ENCODE data around the gene GSDMA. TPM values are rescaled to one million over a fixed set of nuclear protein-coding genes. Genes with fewer than 3 reads are reported as not detected.

Gene GSDMA
- total RNA-seq, 2 donors from 2014 or later: 1.2 TPM; not detected in 1

DNA sequence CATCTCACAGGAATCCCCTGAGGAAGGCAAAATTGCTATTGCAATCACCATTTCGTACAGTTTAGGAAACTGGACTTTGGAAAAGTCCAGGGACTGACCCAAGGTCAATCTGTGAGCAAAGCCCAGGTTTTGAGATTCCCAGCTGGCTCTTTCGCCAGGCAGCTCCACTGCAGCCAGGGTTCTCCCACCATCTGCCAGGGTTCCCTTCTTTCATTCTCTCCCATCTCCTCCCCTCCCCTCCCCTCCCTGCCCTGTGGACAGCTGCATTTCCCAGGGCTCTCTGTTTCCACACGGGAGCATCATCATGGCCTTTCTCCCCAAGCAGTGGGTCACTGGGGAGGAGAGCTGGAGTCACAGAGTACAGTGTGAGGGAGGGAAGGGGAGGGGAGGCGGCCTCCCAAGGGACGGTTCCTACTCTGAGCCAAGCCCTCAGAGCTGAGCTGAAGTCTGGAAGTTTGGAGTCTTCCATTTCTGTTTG is 11.9 kb upstream of the GSDMA start:
- H3K27me3 ChIP-seq (replicated peaks; ENCODE audit: insufficient read depth): no peaks in the 10 kb centered on the region
- 50% methylated on average over 5 of the region's 5 CpGs for WGBS
- H3K27ac ChIP-seq: no peak overlapping the region
- H3K4me3 ChIP-seq: no peak overlapping the region
- H3K9me3 ChIP-seq: no peaks in the 10 kb centered on the region
- no peaks in the 10 kb centered on the region for H3K36me3 ChIP-seq
- intact Hi-C loops (cut with DNase I): no loop called here
- TF ChIP-seq POLR2AphosphoS5 (IDR thresholded peaks at IDR 0.05): no peak
- no peak for TF ChIP-seq POLR2A (IDR thresholded peaks at IDR 0.05)
- no peak for TF ChIP-seq CTCF (IDR thresholded peaks at IDR 0.05)
- H3K4me1 ChIP-seq (replicated peaks): no peaks in the 10 kb centered on the region
- DNase-seq (ENCODE audit: low spot score): no peak

DNA sequence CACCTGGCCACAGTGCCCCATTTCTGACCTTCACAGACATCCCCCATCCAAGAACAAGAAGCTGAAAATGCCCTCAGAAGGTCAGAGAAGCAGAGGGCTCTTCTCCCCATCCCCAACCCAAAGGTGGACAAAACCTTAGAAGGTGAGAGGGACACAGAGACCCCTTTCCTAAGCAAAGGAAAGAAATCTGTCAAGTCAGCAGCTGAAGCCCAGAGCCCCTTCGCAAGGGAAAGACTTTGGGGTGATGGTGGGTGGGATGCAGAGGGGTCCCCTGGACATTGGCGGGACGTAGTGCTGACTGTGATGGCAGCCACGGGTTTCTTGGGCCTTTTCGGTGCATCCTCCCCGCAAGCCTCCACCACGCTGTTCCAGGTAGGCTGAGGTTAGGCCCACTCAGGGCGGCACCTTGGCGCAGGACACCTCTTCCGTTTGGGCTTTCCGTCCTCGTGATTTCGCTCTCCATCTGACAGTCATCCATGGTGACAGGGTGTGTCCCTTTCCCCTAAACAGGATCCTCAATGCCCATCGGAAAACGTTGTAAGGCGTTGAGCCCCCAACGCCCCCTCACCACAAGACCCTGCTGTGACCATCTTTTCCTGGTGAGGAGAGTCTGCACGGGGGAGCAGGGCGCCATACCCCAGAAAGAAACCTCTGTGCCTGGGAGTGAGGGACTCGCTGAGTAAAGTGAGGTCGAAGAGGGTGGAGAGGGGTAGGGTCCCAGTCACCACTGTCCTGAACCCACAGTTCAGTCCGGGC is 10.7 kb upstream of the GSDMA start:
- H3K36me3 ChIP-seq: no peaks in the 10 kb centered on the region
- TF ChIP-seq POLR2A (IDR thresholded peaks at IDR 0.05) (no peak), POLR2AphosphoS5 (IDR thresholded peaks at IDR 0.05) (no peak), CTCF (IDR thresholded peaks at IDR 0.05) (no peak)
- H3K4me3 ChIP-seq: peak overlapping the region; percentile 4 to 30
- peak overlapping the region; percentile 16 to 61 for H3K27ac ChIP-seq
- H3K9me3 ChIP-seq: no peaks in the 10 kb centered on the region
- H3K4me1 ChIP-seq (replicated peaks): no peaks in the 10 kb centered on the region
- 63% methylated on average over 22 of the region's 22 CpGs for WGBS
- DNase-seq (ENCODE audit: low spot score): no peak
- H3K27me3 ChIP-seq (replicated peaks; ENCODE audit: insufficient read depth): no peaks in the 10 kb centered on the region
- intact Hi-C loops (cut with DNase I): no loop called here

- Histone ChIP-seq H3K36me3 (no peaks in the 10 kb centered on the region), H3K4me3 (peak overlapping the region; percentile 15 to 31), H3K27me3 (replicated peaks; ENCODE audit: insufficient read depth) (no peaks in the 10 kb centered on the region), H3K9me3 (no peaks in the 10 kb centered on the region), H3K4me1 (replicated peaks) (no peaks in the 10 kb centered on the region), H3K27ac (peak overlapping the region; percentile 49 to 61)
- 1% methylated on average over 41 of the region's 55 CpGs for WGBS
- TF ChIP-seq CTCF (IDR thresholded peaks at IDR 0.05) (no peak), POLR2AphosphoS5 (IDR thresholded peaks at IDR 0.05) (no peak), POLR2A (IDR thresholded peaks at IDR 0.05) (peak; percentile 49)
- peak; percentile 97 for DNase-seq (ENCODE audit: low spot score)
- intact Hi-C loops (cut with DNase I): no loop called here
Measured at GRCh38 chr17:39952680-39953470, 9.9 kb upstream of the GSDMA start.

- Histone ChIP-seq H3K4me1 (replicated peaks) (no peaks in the 10 kb centered on the region), H3K9me3 (no peaks in the 10 kb centered on the region), H3K27ac (peak overlapping the region; percentile 47 to 49), H3K36me3 (no peaks in the 10 kb centered on the region), H3K4me3 (peak overlapping the region; percentile 15 to 31), H3K27me3 (replicated peaks; ENCODE audit: insufficient read depth) (no peaks in the 10 kb centered on the region)
- intact Hi-C loops (cut with DNase I): no loop called here
- TF ChIP-seq POLR2AphosphoS5 (IDR thresholded peaks at IDR 0.05) (no peak), CTCF (IDR thresholded peaks at IDR 0.05) (no peak), POLR2A (IDR thresholded peaks at IDR 0.05) (no peak)
- DNase-seq (ENCODE audit: low spot score): no peak
- WGBS: 28% methylated on average over 6 of the region's 9 CpGs
Measured at GRCh38 chr17:39953471-39953888, 9.3 kb upstream of the GSDMA start.
